Hepatocyte (in vitro differentiated cells): ENCODE results near the gene CRYBA1. TPM values are rescaled to one million over a fixed set of nuclear protein-coding genes. Genes with fewer than 3 reads are reported as not detected.
A peak's percentile ranks its signal among the peaks of the same experiment; 100 is the strongest.

Experiments used
- DNase-seq: peaks from one replicate; pipeline ENCODE4 v3.0.0-alpha.2; 2016; ENCODE audit warnings: low spot score
- H2AFZ ChIP-seq: fragments of 200-600 bp; sonication (generic); 2 replicates; pipeline ENCODE4 v1.6.0; 2016; ENCODE audit warnings: antibody characterized with exemption, mild to moderate bottlenecking
- H3K27ac ChIP-seq: fragments of 200-600 bp; sonication (generic); 2 replicates; pipeline ENCODE4 v1.5.1; 2016; ENCODE audit warnings: mild to moderate bottlenecking
- H3K27me3 ChIP-seq: fragments of 200-600 bp; sonication (generic); 2 replicates; pipeline ENCODE4 v1.6.1; 2016
- H3K36me3 ChIP-seq: fragments of 200-600 bp; sonication (generic); replicated peaks from 2 replicates; pipeline ENCODE4 v1.5.1; 2016; ENCODE audit warnings: low read depth; ENCODE audit not compliant: insufficient read depth
- H3K4me1 ChIP-seq: fragments of 200-600 bp; sonication (generic); 2 replicates; pipeline ENCODE4 v1.5.1; 2016; ENCODE audit warnings: mild to moderate bottlenecking, moderate library complexity; ENCODE audit not compliant: insufficient read depth
- H3K4me2 ChIP-seq: fragments of 200-600 bp; sonication (generic); 2 replicates; pipeline ENCODE4 v1.6.0; 2016
- H3K4me3 ChIP-seq: fragments of 200-600 bp; sonication (generic); 2 replicates; pipeline ENCODE4 v1.5.1; 2016; ENCODE audit warnings: mild to moderate bottlenecking
- H3K79me2 ChIP-seq: fragments of 200-600 bp; sonication (generic); 2 replicates; pipeline ENCODE4 v1.6.0; 2017; ENCODE audit warnings: mild to moderate bottlenecking
- H3K9me2 ChIP-seq: fragments of 200-600 bp; sonication (generic); replicated peaks from 2 replicates; pipeline ENCODE4 v1.6.0; 2017; ENCODE audit warnings: mild to moderate bottlenecking; ENCODE audit not compliant: insufficient read depth
- H3K9me3 ChIP-seq: fragments of 200-600 bp; sonication (generic); 2 replicates; pipeline ENCODE4 v1.5.1; 2016; ENCODE audit warnings: low read depth, mild to moderate bottlenecking
- H4K20me1 ChIP-seq: fragments of 200-600 bp; sonication (generic); 2 replicates; pipeline ENCODE4 v1.6.0; 2016; ENCODE audit warnings: mild to moderate bottlenecking; ENCODE audit not compliant: insufficient read depth, poor library complexity, severe bottlenecking
- CTCF ChIP-seq: fragments of 200-600 bp; sonication (generic); IDR thresholded peaks from 2 replicates; pipeline ENCODE4 v1.5.1; 2016; ENCODE audit warnings: antibody characterized with exemption, mild to moderate bottlenecking; ENCODE audit not compliant: poor library complexity
- EZH2 ChIP-seq: fragments of 200-600 bp; sonication (generic); IDR thresholded peaks from 2 replicates; pipeline ENCODE4 v1.6.1; 2016; ENCODE audit warnings: antibody characterized with exemption, mild to moderate bottlenecking, borderline replicate concordance
- EZH2phosphoT487 ChIP-seq: fragments of 200-600 bp; sonication (generic); IDR thresholded peaks from one replicate; pipeline ENCODE4 v1.6.1; 2018; ENCODE audit warnings: antibody characterized with exemption, mild to moderate bottlenecking, low read depth, moderate library complexity; ENCODE audit not compliant: unreplicated experiment, severe bottlenecking
- WGBS: methylation state at CpG from one replicate; pipeline ENCODE4 v1.1.6; 2016; ENCODE audit warnings: low lambda C conversion rate; ENCODE audit errors: missing lambda C conversion rate; 5-methylcytosine and 5-hydroxymethylcytosine counted together
- polyA plus RNA-seq: library from polyadenylated mRNA; unstranded; fragments of >200 nt; fragmentation: Nextera tagmentation; extraction: Ambion mirVana; gene quantifications from 2 replicates; pipeline ENCODE4 v1.2.1, GENCODE V29; 2016
- total RNA-seq: library from RNA; depleted of rRNA; stranded (reverse); fragments of >200 nt; gene quantifications from 2 replicates; pipeline ENCODE4 v1.2.3, GENCODE V29; 2014

CRYBA1 gene
- total and polyA plus RNA-seq, 2 experiments from 2014 or later, result not detected

GRCh38 chr17:29237476-29238132, 9.1 kb upstream of the CRYBA1 start:
- Histone ChIP-seq H3K4me3 (no peak overlapping the region), H3K27ac (no peak overlapping the region), H3K27me3 (no peaks in the 10 kb centered on the region), H3K79me2 (no peaks in the 10 kb centered on the region), H3K4me1 (peaks cover 3% of the 10 kb centered on the region), H3K4me2 (no peak overlapping the region), H3K9me3 (no peaks in the 10 kb centered on the region), H4K20me1 (no peaks in the 10 kb centered on the region), H2AFZ (no peak overlapping the region), H3K9me2 (no peaks in the 10 kb centered on the region), H3K36me3 (no peaks in the 10 kb centered on the region)
- DNase-seq, result no peak
- 93% methylated on average over 3 of the region's 3 CpGs for WGBS
- TF ChIP-seq EZH2, result no peak

- H4K20me1 ChIP-seq, result no peaks in the 10 kb centered on the region
- no peaks in the 10 kb centered on the region for H3K27me3 ChIP-seq
- H3K36me3 ChIP-seq, result no peaks in the 10 kb centered on the region
- no peaks in the 10 kb centered on the region for H3K79me2 ChIP-seq
- no peak for DNase-seq
- H2AFZ ChIP-seq, result no peak overlapping the region
- TF ChIP-seq CTCF, result no peak
- no peak for TF ChIP-seq EZH2
- TF ChIP-seq EZH2phosphoT487, result no peak
- H3K9me3 ChIP-seq, result no peaks in the 10 kb centered on the region
- no peak overlapping the region for H3K4me2 ChIP-seq
- no peak overlapping the region for H3K4me3 ChIP-seq
- peaks cover 3% of the 10 kb centered on the region for H3K4me1 ChIP-seq
- 90% methylated on average over 8 of the region's 8 CpGs for WGBS
- no peak overlapping the region for H3K27ac ChIP-seq
- H3K9me2 ChIP-seq, result no peaks in the 10 kb centered on the region
Observed at GRCh38 chr17:29238133-29238850, 8.4 kb upstream of the CRYBA1 start.

GRCh38 chr17:29240477-29240876, 6.2 kb upstream of the CRYBA1 start:
- no peaks in the 10 kb centered on the region for H3K9me3 ChIP-seq
- H3K4me1 ChIP-seq, result peaks cover 3% of the 10 kb centered on the region
- H3K4me2 ChIP-seq, result no peak overlapping the region
- no peak for TF ChIP-seq EZH2
- TF ChIP-seq EZH2phosphoT487, result no peak
- TF ChIP-seq CTCF, result no peak
- H3K27me3 ChIP-seq, result no peaks in the 10 kb centered on the region
- 69% methylated on average over 2 of the region's 2 CpGs for WGBS
- no peak for DNase-seq
- H4K20me1 ChIP-seq, result no peaks in the 10 kb centered on the region
- H3K4me3 ChIP-seq, result no peak overlapping the region
- H3K79me2 ChIP-seq, result no peaks in the 10 kb centered on the region
- H3K36me3 ChIP-seq, result no peaks in the 10 kb centered on the region
- H3K9me2 ChIP-seq, result no peaks in the 10 kb centered on the region
- H2AFZ ChIP-seq, result no peak overlapping the region
- peak overlapping the region; percentile 27 for H3K27ac ChIP-seq
